ENCODE results near the gene ZBTB16.

The ZBTB16 gene

DNA sequence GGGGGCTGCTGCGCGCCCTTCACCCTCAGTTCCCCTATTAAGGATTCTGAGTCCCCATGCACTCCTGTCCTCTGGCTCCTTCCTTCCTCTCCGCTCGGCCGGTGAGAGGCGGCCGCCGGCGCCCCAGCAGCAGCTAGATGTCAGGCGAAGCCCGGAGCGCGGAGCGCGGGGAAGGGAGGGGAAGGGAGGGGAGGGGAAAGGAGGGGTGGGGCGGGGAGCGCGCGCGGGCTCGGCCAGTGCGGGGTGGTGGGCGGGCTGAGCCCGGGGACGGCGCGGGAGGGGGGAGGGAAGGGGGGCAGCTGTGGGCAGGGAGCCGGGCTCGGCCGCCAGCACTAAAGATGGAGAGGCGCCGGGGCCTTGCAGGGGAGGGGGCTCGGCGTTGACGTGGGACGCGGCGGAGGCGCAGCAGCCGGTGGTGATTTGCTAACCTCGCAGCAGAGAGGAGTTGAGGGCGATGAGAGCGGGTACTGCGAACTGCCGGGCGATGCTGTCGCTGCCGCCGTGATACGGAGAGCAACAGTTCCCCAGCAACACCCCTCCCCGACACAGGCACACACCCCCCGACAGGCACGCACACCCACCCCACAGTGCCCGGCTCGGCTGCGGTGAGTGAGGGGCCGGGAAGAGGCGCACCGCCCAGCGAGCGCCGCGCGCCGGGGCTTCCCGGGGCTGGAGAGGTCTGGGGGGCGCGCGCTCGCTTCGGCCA lies at the start of gene ZBTB16:
Gene ZBTB16, plus strand, starts transcription at position 434 of the 706 bp plus-strand sequence. CDS start 3,590 bp downstream, outside the sequence.
- DNase-seq, result peak; percentile 42

- no peak for DNase-seq
Observed at GRCh38 chr11:114010931-114011330, 48.6 kb upstream of the ZBTB16 start.

DNA sequence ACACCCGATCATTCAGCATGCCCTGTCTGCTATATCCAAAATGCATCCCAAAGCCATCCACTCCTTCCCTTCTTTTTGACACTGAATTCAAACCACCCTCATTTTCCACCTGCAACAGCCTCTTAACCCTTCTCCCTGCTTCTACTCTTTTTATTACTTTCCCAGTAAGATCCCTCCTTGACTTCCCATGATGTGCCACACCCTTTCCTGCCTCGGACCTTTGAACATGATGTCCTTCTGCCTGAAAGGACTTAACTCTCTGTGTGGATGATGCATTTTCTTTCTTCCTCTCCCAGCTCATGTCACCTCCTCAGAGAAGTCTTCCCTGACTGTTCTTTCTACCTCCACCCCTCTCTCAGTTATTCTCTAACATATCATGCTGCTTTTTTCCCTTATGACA lies 48.1 kb upstream of the ZBTB16 start:
- DNase-seq, result no peak

- DNase-seq, result no peak
Observed at GRCh38 chr11:114015117-114015516, 44.4 kb upstream of the ZBTB16 start.

GRCh38 chr11:114016986-114017385 lies 42.5 kb upstream of the ZBTB16 start:
- no peak for DNase-seq

GRCh38 chr11:114017723-114018122 lies 41.8 kb upstream of the ZBTB16 start:
- DNase-seq, result no peak

- no peak for DNase-seq
Observed at GRCh38 chr11:114019046-114019445, 40.5 kb upstream of the ZBTB16 start.

DNA sequence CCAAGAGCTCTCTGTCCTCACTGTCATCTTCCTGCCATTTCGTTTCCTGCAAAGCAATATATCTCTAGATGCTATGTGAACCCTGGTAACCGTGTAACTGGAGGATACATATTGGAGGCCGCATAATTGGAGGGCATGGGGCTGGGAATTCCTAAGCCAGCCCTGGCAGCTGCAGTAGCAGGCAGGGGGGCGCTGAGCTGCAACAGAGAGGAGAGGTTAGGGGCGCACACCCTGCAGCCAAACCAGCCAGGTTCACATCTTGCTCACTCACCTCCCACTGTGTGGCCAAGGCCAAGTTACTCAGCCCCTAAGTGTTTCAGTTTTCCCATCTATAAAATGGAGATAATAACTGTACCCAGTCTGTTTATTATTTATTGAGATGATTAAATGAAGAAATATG lies 39.9 kb upstream of the ZBTB16 start:
- DNase-seq, result no peak

DNA sequence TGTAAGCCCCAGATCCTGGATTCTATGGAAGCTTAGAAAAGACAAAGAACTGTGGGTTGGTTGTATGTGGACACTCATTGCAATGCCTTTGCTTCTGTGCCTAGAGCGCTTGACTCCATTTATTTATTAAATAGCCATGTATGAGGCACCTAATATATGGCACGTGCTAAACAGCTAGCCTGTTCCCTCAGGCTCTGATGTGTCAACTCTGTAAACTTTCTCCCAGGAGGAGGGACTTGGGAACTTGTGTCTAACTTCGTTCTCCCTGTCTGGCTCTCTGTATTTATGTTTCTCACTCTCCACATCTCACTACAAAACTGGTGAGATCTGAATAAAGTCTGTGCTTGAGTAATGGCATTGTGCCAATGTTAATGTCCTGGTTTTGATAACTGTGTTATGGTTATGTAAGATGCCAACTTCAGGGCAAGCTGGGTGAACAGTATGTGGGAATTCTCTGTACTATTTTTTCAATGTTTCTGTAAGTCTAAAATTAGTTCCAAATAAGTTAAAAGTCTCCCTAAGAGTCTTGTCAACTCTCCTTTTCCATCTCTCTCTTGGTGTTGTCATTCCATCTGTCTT lies 34.1 kb upstream of the ZBTB16 start:
- DNase-seq, result no peak

DNA sequence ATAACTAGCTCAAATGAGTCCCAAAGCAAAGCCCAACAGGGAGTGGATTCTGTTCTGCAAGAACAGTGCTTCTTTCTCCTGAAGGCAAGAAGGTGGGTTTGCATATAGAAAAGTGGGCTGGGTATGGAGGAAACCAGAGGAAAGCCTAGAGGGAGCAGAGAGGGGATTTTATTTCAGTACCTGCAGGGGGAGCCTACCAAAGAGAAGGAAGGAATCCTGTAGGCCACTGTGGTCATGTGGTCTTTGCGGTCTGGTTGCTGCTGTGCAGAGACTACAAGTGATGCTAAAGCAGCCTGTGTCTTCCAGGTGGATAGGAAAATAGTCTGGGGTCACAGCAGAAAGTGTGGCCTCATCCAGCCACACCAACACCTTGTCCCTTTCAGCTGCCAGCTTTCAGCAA lies 33.2 kb upstream of the ZBTB16 start:
- no peak for DNase-seq

DNA sequence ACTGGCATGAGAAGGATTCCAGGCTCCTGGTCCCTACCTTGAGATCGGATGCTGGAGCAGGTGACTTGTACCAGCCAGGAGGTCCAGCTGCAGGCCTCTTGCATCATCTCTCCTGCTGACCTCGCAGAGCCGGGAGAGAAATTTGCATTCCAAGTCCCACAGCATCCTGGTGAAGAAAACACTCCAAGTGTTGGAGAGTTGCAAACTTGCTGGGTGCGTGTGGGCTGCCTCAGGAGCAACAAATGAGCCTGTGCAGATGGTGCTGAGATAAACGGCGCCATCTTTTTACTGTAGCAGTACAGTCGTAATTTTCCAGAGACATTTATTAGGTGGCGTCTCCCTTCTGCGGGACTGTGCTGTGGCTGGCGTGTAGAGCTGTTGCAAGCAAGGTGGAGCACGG lies 32.1 kb upstream of the ZBTB16 start:
- DNase-seq, result no peak

GRCh38 chr11:114027926-114028325 lies 31.6 kb upstream of the ZBTB16 start:
- no peak for DNase-seq

GRCh38 chr11:114031246-114031966 lies 28.1 kb upstream of the ZBTB16 start:
- no peak for DNase-seq

DNA sequence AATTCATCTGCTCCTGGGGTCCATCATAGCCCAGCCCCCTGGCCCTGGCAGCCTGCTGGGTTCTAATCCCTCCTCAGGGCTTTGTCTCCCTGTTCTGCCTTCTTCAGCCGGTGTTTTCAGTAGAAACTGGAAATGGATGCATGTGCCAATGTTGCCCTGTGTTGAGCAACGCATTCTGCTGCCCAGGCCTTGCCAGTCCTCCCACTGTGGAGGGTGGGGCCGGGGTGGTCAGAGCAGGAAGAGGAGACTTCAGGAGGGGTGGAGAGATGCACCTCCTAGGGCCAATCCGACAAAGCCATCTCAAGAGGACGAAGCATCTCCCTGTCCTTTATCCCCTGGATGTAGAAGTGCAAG lies 27.6 kb upstream of the ZBTB16 start:
- DNase-seq, result no peak

DNA sequence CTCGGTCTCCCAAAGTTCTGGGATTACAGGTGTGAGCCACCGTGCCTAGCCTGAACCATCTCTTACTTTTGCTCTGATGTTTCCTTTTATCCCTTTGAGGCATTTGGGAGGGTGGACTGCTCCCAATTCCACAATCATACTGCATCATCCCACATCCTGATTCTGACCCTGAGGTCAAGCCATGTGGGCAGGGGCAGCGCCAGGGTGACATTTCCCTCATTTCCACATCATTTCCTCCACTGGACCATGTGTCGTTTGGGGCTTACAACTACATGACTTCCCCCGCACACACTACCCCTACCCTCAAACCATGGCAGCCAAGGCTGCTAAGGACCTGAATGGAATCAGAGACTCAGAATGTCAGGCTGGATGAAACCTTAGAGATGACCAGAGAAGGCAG lies 26.4 kb upstream of the ZBTB16 start:
- no peak for DNase-seq

DNA sequence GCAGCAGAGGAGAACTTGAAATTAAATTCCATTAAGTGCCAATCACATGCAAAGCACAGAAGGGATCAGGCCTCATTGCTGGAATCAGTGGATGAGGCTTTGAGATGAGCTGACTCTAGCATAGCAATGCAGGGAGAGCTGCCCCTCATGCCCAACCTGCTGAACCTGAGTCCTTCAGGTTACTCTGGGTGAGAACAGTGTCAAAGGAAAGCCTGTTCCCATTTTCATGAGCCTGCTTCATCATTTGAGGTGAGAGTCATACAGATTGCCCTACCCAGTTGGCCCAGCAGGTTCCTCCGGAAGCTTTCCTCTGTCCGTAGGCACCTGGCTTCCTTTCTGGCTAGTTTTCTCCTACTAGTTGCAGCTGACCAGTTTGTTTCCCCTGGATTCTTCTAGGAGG lies 25.9 kb upstream of the ZBTB16 start:
- DNase-seq, result no peak

- no peak for DNase-seq
Observed at GRCh38 chr11:114034956-114035355, 24.6 kb upstream of the ZBTB16 start.

- DNase-seq, result peak; percentile 56
Observed at GRCh38 chr11:114036147-114036811, 23.2 kb upstream of the ZBTB16 start.

GRCh38 chr11:114036958-114037357 lies 22.6 kb upstream of the ZBTB16 start:
- DNase-seq, result no peak

DNA sequence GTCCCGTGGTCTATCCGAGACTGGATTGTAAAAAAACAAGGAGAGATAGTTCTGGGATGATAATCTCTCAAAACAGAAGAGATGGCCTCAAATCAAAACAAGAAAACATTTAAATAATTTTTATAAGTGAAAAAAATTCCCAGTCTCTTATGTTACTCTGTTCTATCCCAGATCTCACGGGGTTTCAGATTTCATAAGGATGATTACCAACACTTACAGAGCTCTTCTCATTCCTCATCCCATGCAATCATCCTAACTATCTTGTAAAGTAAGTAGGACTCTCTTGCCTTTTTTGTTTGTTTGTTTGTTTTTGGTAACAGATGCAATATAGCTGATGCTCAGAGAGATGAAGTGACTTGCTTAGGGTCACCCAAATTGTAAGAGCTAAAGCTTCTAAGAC lies 20.0 kb upstream of the ZBTB16 start:
- DNase-seq, result no peak

DNA sequence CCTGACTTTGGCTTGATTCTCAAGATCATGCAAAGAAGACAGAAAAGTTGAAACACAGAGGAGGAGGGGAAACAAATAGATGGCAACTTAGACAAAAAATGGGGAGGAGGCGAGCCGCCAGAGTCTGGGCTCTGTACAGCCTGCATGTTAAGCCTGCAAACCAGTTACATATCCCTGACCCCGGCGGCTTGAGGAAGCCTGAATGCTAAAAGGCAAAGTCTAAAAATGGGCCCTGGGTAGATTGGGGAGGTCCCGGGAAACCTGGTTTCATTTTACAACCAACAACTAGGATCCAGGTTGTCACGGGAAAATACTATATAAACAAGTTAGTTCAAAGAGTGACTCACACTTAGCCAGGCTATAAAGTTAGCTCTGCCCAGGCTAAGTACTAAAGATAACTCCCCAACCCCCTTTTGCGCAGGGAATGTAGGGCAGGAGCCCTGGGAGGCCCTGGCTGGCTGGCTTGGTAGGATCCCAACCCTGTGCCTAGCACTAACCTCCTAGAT lies 18.8 kb upstream of the ZBTB16 start:
- DNase-seq, result no peak

DNA sequence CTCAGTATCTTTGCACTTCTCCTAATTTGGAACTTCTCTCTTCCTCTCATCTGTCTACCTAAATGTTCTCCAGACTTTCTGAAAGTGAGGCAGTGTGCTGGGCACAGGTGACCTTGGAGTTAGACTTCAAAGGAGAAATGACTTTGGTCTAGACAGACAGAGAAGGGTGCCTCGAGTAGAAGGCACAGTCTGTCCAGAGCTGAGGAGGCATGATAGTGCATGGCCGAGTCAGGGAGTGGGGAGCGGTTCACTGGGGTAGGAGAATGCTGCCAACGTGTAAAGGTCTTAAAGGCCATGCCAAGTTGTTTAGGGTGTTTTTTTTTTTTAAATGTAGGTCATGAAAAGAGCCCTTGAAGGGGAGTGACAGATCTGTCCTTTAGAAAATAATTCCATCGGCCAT lies 17.3 kb upstream of the ZBTB16 start:
- DNase-seq, result no peak

DNA sequence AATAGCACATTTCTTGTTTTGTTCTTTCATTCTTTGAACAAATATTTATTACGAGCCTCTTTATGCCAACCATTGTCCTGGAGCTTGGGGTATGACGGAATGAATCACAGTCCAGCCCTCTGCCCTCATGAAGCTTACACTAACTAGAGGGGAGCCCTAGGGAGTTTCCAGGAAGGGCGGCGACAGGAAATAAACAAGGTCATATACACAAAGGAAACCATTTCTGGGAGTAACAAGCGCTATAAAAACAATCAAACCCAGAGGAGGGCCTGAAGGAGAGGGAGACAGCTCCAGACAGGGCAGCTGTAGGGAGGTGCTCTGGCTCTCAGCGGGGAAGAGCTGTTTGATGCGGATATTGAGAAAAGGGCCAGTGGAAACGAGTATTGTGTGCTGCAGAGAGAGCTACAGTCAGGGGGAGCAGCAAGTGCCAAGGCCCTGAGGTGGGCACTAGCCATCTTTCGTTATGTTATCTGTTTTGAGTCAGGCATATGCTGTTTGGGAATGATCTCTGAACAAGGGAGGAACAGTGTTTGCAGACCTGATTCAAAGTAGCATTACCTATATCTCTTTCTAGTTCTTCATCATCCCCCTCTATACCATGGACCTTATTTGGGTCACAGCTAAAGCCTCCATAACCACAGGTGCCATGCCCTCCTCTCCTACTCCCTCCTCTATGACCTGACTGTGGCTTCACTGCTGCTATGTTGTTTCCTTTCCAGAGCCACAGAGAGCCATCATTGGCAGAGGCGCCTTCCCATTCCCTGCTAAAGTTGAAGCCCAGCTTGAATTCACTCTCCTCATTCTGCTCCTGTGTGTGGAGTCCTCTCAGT lies 15.3 kb upstream of the ZBTB16 start:
- no peak for DNase-seq
